ENCODE data around the gene STX10.
A peak's percentile ranks its signal among the peaks of the same experiment; 100 is the strongest.

STX10 gene

DNA sequence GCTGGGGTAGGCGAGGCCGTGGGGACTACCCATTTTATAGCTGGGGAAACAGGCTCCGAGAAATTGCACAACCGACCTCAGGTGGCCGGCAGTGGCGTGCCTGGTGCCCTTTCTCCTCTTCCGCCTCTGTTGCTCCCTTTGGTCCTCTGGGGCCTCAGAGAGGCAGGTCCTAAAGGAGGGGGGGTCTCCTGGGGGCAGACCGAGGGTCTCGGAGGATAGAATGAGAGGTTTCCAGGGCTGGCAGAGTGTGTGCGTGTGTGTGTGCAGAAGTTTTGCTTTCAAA, 11.3 kb downstream of the STX10 start:
- DNase-seq = no peak

DNA sequence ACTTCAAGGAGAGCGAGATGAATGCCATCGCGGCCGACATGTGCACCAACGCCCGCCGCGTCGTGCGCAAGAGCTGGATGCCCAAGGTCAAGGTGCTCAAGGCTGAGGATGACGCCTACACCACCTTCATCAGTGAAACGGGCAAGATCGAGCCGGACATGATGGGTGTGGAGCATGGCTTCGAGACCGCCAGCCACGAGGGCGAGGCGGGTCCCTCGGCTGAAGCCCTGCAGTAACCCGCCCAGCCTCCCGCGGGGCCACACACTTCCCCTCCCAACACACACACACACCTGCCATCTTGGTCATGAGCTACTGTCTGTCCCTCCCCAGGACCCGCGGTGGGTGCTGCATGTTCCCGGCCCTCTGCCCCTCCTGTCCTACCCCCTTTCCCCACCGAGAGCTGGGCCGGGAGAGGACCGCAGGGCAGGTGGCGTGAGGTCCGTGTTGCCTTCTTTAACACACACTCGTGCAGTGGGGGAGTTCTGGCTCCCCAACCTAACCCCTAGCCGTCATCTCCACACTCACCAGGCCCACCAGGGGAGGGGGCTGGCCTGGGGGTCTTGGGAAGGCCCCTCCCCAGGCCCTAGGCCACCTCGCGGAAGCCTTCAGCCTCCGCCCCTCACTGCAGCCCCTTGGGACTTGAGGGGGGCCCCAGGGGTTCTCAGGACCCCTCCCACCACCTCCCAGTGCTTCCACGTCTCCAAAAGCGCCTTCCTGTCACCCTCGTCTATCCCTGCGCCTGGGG, 11.8 kb downstream of the STX10 start:
- no peak for DNase-seq

DNA sequence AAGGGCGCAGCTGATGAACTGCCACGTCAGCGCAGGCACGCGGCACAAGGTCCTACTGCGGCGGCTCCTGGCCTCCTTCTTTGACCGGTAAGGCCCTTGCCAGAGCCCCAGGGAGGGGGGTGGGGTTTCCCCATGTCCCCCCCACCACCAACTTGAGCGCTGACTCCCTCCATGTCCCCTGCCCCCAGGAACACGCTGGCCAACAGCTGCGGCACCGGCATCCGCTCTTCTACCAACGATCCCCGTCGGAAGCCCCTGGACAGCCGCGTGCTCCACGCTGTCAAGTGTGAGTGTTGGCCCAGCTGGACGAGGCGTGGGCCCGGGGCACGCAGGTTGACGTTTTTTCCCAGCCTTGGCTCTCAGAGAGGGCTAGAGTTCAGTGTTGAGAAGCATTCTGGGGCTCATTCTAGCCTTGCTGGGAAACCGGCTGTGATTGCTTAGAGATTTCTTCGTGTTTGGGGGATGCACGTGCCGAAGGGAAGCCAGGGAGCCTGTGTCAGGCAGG, 12.8 kb downstream of the STX10 start:
- no peak for DNase-seq

DNA sequence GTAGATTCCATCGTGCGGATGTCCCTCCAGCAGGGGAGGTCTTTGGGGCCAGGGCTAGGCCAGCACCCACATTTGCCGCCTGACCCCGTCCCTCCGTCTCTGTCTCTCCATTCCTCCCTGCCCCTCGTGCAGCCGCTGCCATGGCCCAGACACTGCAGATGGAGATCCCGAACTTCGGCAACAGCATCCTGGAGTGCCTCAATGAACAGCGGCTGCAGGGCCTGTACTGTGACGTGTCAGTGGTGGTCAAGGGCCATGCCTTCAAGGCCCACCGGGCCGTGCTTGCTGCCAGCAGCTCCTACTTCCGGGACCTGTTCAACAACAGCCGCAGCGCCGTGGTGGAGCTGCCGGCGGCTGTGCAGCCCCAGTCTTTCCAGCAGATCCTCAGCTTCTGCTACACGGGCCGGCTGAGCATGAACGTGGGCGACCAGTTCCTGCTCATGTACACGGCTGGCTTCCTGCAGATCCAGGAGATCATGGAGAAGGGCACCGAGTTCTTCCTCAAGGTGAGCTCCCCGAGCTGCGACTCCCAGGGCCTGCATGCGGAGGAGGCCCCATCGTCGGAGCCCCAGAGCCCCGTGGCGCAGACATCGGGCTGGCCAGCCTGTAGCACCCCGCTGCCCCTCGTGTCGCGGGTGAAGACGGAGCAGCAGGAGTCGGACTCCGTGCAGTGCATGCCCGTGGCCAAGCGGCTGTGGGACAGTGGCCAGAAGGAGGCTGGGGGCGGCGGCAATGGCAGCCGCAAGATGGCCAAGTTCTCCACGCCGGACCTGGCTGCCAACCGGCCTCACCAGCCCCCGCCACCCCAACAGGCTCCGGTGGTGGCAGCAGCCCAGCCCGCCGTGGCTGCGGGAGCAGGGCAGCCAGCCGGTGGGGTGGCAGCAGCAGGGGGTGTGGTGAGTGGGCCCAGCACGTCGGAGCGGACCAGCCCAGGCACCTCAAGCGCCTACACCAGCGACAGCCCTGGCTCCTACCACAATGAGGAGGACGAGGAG, 14.8 kb downstream of the STX10 start:
- DNase-seq = no peak

DNA sequence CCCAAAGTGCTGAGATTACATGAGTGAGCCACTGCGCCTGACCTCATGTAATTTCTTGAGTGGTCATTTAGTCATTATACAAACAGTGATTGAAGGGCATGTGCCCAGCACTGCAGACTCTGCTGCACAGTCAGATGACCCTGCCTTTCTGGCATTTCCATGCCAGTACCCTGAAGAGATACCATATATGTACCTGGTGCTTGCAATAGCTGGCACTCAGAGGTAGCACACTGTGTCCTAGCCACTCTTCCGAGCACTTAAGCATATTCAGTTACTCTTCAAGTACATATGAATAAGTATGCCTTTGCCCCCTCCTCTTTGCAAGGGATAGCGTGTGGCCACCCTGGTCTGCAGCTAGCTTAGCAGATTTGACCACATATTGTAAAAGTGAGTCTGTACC, 15.5 kb downstream of the STX10 start:
- DNase-seq = no peak

DNA sequence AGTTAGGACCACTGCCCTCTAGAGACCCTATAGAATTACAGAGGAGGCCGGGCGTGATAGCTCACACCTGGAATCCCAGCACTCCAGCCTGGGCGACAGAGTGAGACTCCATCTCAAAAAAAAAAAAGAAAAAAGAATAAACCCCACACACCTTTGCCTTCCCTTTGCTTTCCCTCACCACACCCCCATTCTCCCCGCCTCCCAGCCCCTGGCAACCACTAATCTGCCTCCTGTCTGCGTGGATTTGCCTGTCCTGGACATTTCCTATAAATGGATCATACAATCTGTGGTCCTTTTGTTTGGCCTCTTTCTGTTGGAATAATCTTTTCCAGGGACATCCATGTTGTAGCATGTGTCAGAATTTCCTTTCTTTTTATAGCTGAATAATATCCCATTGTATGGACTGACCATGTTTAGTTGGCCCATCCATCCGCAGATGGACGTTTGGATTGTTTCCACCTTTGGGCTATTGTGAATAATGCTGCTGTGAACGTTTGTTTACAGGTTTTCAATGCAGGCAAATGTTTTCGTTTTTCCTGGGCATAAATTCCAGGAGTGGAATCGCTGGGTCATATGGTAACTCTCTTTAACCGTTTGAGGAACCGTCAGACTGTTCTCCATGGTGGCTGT, 16.8 kb downstream of the STX10 start:
- no peak for DNase-seq

DNA sequence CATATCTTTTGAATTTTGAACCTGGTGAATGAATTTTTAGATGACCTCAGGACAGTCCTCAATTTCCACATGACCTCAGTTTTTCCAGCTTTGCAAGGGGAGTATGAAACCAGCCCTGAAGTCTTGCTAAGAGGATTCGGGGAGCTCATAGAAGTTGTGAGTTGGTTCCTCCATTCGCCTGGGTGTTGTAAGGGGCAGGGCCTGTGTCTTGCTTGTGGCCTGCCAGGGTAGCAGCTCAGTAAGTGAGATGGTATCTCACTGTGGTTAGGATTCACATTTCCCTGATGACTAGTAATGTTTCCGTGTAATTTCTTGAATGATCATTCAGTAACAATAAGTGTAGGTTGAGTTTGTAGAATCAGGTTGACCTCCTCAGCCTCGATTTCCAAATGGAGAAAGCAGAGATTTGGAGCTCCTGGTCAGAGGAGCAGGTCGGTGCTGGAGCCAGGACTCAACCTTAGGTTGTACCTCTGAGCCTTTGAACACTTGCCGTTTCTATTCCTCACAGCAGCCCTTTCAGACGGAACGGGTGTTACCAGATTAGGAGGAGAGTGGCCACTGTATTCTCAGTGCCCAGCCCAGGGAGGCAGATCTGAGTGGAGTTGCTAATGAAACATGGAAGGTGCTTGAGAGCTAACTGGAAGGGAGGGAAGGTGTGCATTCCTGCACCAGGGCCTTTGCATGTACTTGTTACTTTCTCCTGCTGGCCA, 17.5 kb downstream of the STX10 start:
- DNase-seq = peak; percentile 55

DNA sequence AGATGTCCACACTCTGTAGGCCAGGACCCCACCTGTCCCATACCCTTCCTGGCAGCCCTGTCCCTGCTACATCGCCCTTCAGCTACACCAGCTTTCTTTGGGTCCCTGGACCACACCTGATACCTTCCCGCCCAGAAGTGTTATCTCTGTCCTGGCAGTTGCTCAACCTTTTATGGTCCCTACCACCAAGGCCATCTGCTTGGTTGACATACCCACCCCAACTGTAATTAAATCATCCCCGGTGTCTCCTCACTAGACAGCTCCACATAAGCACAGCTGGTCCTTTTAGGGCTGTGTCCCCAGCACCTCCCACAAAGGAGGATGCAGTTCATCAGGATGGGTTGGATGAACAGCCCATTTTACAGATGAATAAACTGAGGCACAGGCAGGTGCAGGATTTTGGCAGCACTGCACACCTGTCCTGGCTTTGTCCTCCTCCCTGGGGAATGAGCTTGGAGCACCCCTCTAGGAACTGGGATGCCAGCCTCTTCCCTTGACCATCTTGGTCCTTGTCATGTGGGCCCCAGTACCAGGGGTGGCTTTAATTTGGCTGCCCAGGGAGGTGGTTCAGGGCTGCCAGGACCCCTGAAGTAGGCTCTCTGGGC, 19.2 kb downstream of the STX10 start:
- no peak for DNase-seq

DNA sequence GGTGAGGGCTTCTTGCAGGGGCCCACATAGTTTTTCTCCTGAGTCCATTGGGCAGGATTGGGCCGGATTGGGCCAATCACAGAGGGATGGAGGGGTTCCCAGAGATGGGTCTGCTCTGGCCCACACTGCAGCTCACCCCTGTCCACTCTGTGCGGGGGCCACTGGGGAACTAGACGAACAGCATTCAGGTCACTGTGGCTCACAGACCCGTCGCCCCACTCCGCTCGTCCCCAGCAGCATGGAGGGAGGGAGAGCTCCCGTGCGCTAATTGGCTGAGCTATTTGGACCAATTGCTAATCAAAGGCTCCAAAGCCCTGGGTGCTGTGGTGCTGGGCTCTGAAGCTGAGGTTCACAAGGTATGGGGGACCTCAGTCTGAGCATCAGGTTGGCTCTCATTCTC, 20.8 kb downstream of the STX10 start:
- DNase-seq = no peak

DNA sequence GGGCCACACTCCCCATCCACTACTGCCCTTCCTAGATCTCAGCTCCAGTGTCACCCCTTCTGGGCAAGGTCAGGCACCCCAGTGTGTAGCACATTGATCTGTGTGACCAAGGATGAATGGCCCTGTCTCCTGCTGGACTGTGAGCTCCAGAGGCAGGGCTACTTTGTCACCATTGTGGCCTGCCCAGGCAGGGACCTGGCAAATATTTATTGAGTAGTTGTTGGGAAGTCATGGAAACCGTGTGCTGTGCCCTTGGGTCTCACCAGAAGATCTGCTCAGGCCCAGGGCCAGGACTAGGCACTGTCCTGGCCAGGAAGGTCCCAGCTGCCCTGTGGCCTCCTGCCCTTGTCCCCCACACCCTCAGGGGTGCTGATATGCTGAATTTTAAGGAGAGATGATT, 21.6 kb downstream of the STX10 start:
- DNase-seq = no peak

DNA sequence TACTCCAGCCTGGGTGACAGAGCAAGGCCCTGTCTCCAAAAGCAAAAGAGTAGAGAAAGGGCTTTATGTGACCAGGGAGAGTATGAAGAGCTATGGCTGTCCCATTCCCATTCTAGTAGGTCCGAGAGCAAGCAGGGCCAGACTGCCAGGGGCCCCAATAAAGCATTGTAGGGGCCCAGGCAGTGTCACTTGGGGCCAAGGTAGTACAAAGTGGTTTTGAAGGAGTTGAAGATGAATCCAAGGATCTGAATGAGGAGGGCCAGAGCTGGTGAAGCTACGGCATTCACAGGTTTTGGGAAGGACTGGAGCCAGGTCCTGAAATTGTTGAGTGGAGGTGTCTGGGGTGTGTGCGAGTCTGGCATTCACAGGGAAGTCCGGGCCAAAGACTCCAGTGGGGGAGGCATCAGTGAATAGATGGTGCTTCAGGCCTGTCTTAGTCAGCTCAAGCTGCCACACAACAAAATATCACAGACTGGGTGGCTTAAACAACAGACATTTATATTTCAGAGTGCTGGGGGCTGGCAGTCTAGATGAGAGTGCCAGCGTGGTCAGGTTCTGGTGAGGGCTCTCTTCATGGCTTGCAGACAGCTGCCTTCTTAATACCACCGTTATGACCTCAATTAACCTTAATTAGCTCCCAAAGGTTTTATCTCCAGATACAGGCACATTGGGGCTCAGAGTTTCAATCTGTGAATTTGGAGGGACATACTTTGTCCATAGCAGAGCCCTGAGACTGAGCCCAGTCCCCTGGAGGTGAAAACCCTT, 22.2 kb downstream of the STX10 start:
- DNase-seq = no peak

DNA sequence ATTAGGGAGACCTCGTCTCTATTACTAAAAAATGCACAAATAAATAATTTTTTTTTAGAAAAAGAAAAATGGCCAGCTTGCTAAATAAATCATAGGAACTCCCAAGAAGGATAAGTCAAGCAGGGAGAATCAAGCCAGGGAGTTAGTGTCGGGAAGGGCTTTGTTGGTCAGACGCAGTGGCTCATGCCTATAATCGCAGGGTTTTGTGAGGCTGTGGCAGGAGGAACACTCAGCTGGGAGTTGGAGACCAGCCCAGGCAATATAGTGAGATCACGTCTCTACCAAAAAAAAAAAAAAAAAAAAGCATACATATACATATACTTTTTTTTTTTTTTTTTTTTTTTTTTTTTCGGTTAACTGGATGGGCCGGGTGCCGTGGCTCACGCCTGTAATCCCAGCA, 23.1 kb downstream of the STX10 start:
- DNase-seq = no peak

DNA sequence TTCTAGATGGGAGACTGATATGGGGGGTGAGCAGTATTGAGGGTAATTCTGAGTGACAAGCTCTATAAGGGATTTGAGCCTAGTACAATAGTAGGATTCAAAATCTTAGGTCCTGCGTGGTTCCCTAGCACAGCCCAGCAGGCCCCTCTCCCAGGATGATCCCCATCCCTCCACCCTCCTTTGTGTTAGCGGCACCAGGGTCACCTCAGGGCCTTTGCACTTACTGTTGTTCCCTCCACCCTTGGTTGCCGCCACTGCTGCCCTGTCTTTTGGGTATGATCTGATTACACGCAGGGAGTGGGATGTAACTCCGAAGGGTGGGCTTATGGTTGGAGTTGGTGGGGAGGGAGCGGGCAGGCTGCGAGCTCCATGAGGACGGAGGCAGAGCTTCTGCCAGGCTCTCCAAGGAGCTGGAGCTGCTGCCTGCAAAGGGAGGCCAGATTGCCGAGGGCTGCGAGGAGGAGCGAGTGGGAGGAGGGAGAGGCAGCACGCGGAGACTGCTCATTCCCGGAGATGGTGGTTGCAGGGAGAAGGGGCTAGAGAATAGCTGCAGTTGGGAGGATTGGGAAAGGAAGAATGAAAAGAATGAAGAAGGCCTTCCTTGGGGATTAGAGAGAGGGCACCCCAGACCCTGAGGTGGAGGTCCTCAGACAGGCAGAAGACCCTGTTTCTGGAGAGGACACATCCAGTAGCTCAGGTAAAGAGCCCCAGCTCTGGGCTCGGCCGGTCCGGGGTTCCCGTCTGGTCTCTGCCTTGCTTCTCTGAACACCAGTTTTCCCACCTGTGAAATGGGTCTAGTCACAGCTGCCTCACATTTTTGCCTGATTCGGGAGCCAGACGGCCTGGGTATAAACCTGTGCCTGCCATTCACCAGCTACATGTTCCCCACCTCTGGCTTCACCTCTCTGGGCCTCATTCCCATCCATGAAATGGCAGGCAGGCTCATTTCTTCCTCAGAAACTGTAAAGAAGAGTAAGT, 26.9 kb downstream of the STX10 start:
- DNase-seq = no peak

DNA sequence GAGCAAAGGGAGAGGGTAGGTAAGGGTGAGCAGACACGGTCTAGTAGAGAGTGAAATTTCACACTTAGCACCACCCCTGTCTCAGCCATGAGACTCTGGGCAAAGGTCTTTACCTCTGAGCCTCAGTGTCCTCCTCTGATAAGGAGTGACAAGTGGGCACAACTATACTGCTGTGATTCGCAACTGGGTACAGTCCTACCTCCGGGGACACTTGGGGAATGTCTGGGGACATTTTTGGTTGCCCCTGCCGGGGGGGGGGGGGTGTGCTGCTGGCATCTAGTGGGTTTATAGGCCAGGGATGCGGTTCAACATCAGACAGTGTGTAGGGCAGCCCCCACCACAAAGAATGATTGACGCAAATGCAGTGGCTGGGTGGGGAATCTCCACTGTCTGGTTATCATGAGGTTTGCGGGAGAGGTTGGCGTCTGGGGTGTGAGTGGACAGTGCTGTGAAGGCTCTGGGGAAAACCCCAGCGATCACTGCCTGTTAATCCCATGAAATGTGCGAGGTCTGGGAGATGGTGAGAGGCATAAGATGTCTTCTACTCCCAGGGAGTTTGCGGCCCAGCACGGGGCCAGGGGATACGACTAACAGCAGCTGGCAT, 27.8 kb downstream of the STX10 start:
- DNase-seq = peak; percentile 38

DNA sequence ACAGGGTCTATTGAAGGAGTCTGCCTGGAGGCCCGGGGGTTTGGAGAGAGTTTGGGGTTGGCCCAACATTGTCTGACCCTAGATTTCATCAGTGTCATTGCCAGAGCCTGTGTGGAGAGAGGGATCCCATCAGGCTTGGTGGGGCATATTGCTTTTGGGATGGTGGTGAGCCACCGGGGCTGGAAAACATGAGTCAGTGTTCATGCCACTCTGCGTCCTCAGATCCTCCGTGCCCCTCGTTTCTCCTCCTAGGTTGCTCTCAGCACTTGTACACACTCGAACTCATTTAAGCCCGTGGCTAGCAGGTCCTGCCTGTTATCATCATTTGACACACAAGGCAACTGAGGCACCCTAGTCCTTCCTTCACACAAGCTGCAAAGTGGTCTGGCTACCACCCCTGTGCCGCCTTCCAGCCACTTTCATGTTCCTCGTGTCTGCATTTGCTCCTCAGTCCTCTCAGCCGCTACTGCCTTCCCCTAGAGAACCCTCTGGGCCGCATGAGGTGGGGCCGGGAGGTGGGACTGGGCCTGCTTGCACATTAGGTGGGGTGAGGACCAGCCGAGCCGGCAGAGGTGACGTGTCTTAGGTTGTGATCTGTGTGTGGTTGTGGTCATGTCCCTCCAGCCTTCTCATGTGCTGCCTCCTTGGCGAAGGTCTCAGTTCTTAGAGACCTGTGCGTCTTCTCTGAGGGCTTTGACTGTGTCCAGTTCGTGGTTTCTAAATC, 28.5 kb downstream of the STX10 start:
- DNase-seq = no peak

DNA sequence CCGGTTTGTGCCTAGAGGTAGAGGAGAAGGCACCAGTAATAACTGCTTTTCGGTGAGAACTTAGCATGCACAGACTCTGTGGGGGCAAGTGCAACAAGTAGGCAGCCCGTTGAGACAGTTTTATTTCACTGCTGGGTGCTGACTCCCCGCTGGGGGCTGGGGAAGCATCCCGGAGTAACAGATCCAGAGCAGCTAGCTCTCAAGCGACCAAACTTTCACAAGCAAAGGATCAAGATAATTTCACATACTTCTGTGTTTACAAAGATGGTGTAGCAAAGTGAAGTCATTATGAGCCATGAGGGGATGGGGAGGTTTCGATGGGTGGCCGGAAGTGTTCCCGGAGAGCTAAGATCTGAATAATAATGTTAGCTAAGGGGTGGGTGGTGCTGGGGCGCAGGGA, 29.4 kb downstream of the STX10 start:
- DNase-seq = no peak

DNA sequence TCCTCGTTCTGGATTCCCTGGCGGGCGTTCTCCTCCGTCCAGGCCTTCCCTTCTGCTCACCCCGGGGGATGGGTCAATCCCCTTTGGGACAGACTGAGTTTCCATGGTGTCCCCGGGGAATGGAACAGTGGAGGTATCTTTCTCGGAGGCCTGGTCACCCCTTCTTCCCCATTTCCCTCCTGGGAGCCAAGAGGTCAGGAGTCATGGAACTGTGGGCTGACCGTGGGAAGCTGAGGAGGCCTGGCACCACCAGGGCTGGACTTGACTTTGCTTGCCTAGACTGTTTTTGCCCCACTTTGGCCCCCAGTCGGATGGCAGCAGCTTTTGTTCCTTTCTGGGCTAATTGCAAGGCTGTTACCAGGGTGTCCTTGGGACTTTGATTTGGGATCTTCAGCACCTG, 30.1 kb downstream of the STX10 start:
- no peak for DNase-seq

DNA sequence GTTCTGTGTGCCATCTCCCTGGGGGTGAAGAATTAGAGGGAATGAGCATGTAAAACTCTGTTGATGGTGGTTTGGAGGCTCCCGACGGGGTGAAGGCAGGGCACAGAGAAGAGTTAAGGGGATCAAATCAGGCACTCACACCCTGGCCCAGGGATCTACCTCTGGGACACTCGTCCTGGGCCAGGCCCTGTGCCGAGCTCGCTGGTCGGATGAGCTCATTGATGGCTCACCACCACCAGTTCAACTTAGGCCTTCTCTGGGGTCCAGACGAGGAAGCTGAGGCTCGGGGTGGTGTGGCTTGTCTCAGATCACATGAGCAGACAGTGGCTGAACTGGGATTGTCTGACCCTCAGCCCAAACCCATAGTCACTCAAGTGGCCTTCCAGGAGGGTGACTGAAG, 30.5 kb downstream of the STX10 start:
- DNase-seq = no peak

DNA sequence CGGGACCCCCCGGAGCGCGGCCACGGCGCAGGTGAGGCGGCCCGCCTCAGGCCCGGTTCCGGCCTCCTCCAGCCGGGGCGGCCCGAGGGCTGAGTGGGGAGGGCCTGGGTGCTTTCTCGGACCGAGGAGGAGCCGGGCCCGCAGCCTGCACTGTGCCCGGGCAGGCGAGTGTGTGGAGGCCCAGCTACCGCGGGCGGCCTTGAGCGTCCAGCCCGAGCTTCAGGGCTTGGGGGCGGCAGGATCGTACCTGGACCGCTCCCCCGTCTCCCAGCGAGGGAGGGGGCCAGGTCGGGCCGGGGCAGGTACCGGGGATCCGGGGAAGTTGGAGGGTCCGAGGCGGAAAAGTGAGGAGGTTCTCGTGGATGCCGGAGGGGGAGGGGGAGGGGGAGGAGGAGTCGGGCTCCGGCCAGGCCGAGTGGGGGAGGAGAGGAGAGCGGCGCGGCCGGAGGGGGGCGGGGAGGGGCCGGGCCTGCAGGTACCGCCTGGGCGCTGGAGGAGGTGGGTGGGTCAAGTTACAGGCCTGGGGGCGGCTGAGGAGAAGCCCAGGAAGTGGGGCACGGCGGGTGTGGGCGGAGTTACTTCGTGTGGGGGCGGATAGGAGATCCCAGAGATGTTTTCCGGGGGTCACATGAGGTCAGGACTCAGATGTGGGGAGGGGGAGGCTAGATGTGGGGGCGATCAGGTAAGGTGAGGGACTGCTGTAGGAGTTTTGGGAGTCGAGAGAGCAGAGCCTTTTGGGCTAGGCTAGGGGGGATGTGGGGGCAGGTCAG, 31.6 kb downstream of the STX10 start:
- peak; percentile 45 for DNase-seq

Data from CD4-positive, alpha-beta T cell treated with Interleukin-21 for 1 hour (primary cell).